HepG2 (cell line): ENCODE results near the gene TMEM74B. TPM values are rescaled to one million over a fixed set of nuclear protein-coding genes. Genes with fewer than 3 reads are reported as not detected.

ENCODE experiments used
- ARNT2 ChIP-seq: sonication (generic); formaldehyde crosslinking; IDR thresholded peaks from 2 replicates; pipeline ENCODE4 v1.8.0; 2022; ENCODE audit warnings: mild to moderate bottlenecking, low read depth, missing genetic modification reagents, moderate library complexity
- BCL6 ChIP-seq: IDR thresholded peaks from 2 replicates; pipeline ENCODE4 v1.6.1; 2016; ENCODE audit warnings: missing genetic modification reagents, missing compliant biosample characterization
- ETV6 ChIP-seq: sonication (generic); formaldehyde crosslinking; conservative IDR thresholded peaks from 2 replicates; pipeline ENCODE4 v1.4.0; 2020; ENCODE audit warnings: missing genetic modification reagents
- FOXA3 ChIP-seq: IDR thresholded peaks from 2 replicates; pipeline ENCODE4 v1.6.1; 2016; ENCODE audit warnings: missing genetic modification reagents, missing compliant biosample characterization
- FOXM1 ChIP-seq: sonication (generic); formaldehyde crosslinking; IDR thresholded peaks from 2 replicates; pipeline ENCODE4 v1.5.0; 2020; ENCODE audit warnings: missing genetic modification reagents
- HNRNPLL ChIP-seq: fragments of 200-400 bp; formaldehyde crosslinking; IDR thresholded peaks from 2 replicates; pipeline ENCODE4 v1.6.1; 2017; ENCODE audit warnings: mild to moderate bottlenecking, low read depth, low read length; ENCODE audit not compliant: poor library complexity, severe bottlenecking
- HNRNPUL1 ChIP-seq: fragments of 200-400 bp; formaldehyde crosslinking; IDR thresholded peaks from 2 replicates; pipeline ENCODE4 v1.6.1; 2017; ENCODE audit warnings: low read depth, mild to moderate bottlenecking, low read length, moderate library complexity
- JUNB ChIP-seq: sonication (generic); formaldehyde crosslinking; IDR thresholded peaks from 2 replicates; pipeline ENCODE4 v1.8.0; 2022; ENCODE audit warnings: missing genetic modification reagents, mild to moderate bottlenecking, borderline replicate concordance
- MEIS1 ChIP-seq: sonication (generic); formaldehyde crosslinking; IDR thresholded peaks from 2 replicates; pipeline ENCODE4 v1.9.0; 2021; ENCODE audit warnings: mild to moderate bottlenecking, missing genetic modification reagents, moderate library complexity, borderline replicate concordance
- NR2C2 ChIP-seq: sonication (generic); formaldehyde crosslinking; IDR thresholded peaks from 2 replicates; pipeline ENCODE4 v1.4.0; 2020; ENCODE audit warnings: missing genetic modification reagents, mild to moderate bottlenecking, moderate library complexity, borderline replicate concordance
- PCBP1 ChIP-seq: fragments of 200-400 bp; formaldehyde crosslinking; IDR thresholded peaks from 2 replicates; pipeline ENCODE4 v1.6.1; 2017; ENCODE audit warnings: mild to moderate bottlenecking, low read depth, low read length, borderline replicate concordance
- POGK ChIP-seq: sonication (generic); formaldehyde crosslinking; conservative IDR thresholded peaks from 2 replicates; pipeline ENCODE4 v1.8.0; 2022; ENCODE audit warnings: mild to moderate bottlenecking, moderate library complexity, missing genetic modification reagents
- PRMT3 ChIP-seq: sonication (generic); formaldehyde crosslinking; IDR thresholded peaks from 2 replicates; pipeline ENCODE4 v1.8.1; 2022; ENCODE audit warnings: low read depth, mild to moderate bottlenecking, moderate library complexity, missing genetic modification reagents, borderline replicate concordance
- RXRA ChIP-seq: sonication (generic); formaldehyde crosslinking; IDR thresholded peaks from 2 replicates; pipeline ENCODE4 v1.5.1; 2020; ENCODE audit warnings: missing genetic modification reagents
- SAP130 ChIP-seq: IDR thresholded peaks from 2 replicates; pipeline ENCODE4 v1.6.1; 2016; ENCODE audit warnings: low read depth
- SETDB1 ChIP-seq: sonication (generic); formaldehyde crosslinking; IDR thresholded peaks from 2 replicates; pipeline ENCODE4 v1.5.1; 2020; ENCODE audit warnings: missing genetic modification reagents, mild to moderate bottlenecking, borderline replicate concordance
- SMARCC2 ChIP-seq: fragments of 450-650 bp; IDR thresholded peaks from 2 replicates; pipeline ENCODE4 v1.6.1; 2017; ENCODE audit warnings: antibody characterized with exemption, mild to moderate bottlenecking
- TAF15 ChIP-seq: fragments of 200-400 bp; formaldehyde crosslinking; IDR thresholded peaks from one replicate; pipeline ENCODE4 v1.6.1; 2018; ENCODE audit warnings: mild to moderate bottlenecking, low read depth, low read length; ENCODE audit not compliant: poor library complexity, severe bottlenecking
- ZHX1 ChIP-seq: sonication (generic); formaldehyde crosslinking; IDR thresholded peaks from 2 replicates; pipeline ENCODE4 v1.8.1; 2022; ENCODE audit warnings: low read depth, mild to moderate bottlenecking, missing genetic modification reagents
- ZNF3 ChIP-seq: IDR thresholded peaks from 2 replicates; pipeline ENCODE4 v1.7.0; 2017; ENCODE audit warnings: inconsistent platforms
- ZNF652 ChIP-seq: IDR thresholded peaks from 2 replicates; pipeline ENCODE4 v1.6.1; 2016; ENCODE audit warnings: low read depth, borderline replicate concordance
- ZNF878 ChIP-seq: sonication (generic); formaldehyde crosslinking; IDR thresholded peaks from 2 replicates; pipeline ENCODE4 v1.8.1; 2023; ENCODE audit warnings: mild to moderate bottlenecking, missing genetic modification reagents, moderate library complexity
- ZSCAN9 ChIP-seq: IDR thresholded peaks from 2 replicates; pipeline ENCODE4 v1.6.1; 2016; ENCODE audit warnings: borderline replicate concordance
- polyA plus RNA-seq, 8 experiments: library from polyadenylated mRNA; depleted of rRNA in 3 of 8; stranded (reverse) in 7 of 8; unstranded in 1 of 8; fragments of >200 nt; fragmentation: Illumina TruSeq in 4 of 8; extraction: Trizol in 4 of 8; gene quantifications; 2 replicates each; pipeline versions ENCODE4 v1.2.1 to v1.2.3, GENCODE V29; 2011 to 2016; ENCODE audit warnings: low read depth in 4 of 8, missing spikeins in 1 of 8, mixed read lengths in 1 of 8; ENCODE audit not compliant: insufficient read depth in 1 of 8
- total RNA-seq, 5 experiments: library from RNA; depleted of rRNA; stranded (reverse); fragments of >200 nt; fragmentation: Illumina TruSeq; extraction: Trizol; gene quantifications; 2 replicates each; pipeline ENCODE4 v1.2.3, GENCODE V29; 2016; ENCODE audit warnings: low read depth in 1 of 5
- TF ChIP-seq, protein P1 (sequence below): sonication (generic); formaldehyde crosslinking; IDR thresholded peaks from 2 replicates; pipeline ENCODE4 v1.4.0; 2020; ENCODE audit warnings: missing genetic modification reagents
- TF ChIP-seq, protein P2 (sequence below): sonication (generic); formaldehyde crosslinking; IDR thresholded peaks from 2 replicates; pipeline ENCODE4 v1.5.0; 2020; ENCODE audit warnings: mild to moderate bottlenecking, missing genetic modification reagents

The TMEM74B gene
- total and polyA plus RNA-seq, 2 of the 13 experiments (the other 11 are each of a cell fraction or from before 2014, with no cell fraction given), result 4.7 to 18.4 TPM

GRCh38 chr20:1150218-1150617 is 34.6 kb downstream of the TMEM74B start (continued):
- TF ChIP-seq ZHX1 (CRISPR knock-in tag), result no peak
- no peak for TF ChIP-seq TAF15
- TF ChIP-seq SAP130 (CRISPR knock-in tag), result peak; percentile 72
- TF ChIP-seq ZNF652, result no peak
- no peak for TF ChIP-seq HNRNPUL1
- TF ChIP-seq FOXM1 (CRISPR knock-in tag), result no peak
- no peak for TF ChIP-seq POGK
- no peak for TF ChIP-seq NR2C2 (CRISPR knock-in tag)
- TF ChIP-seq HNRNPLL, result no peak
- TF ChIP-seq JUNB (CRISPR knock-in tag), result no peak
- TF ChIP-seq SETDB1 (CRISPR knock-in tag), result no peak
- no peak for TF ChIP-seq ETV6
- TF ChIP-seq PRMT3 (CRISPR knock-in tag), result no peak
- no peak for TF ChIP-seq ZNF3 (CRISPR knock-in tag)
- peak; percentile 84 for TF ChIP-seq FOXA3 (CRISPR knock-in tag)
- no peak for TF ChIP-seq RXRA (CRISPR knock-in tag)
- TF ChIP-seq SMARCC2, result no peak
- TF ChIP-seq ZSCAN9 (CRISPR knock-in tag), result no peak
- no peak for TF ChIP-seq BCL6
- TF ChIP-seq PCBP1, result no peak
- no peak for TF ChIP-seq MEIS1
- no peak for TF ChIP-seq ARNT2 (CRISPR knock-in tag)
- TF ChIP-seq, protein P1, sequence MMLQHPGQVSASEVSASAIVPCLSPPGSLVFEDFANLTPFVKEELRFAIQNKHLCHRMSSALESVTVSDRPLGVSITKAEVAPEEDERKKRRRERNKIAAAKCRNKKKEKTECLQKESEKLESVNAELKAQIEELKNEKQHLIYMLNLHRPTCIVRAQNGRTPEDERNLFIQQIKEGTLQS (CRISPR knock-in tag), result peak; percentile 61; the same call in 1 of the 2 replicates
- TF ChIP-seq, protein P2, sequence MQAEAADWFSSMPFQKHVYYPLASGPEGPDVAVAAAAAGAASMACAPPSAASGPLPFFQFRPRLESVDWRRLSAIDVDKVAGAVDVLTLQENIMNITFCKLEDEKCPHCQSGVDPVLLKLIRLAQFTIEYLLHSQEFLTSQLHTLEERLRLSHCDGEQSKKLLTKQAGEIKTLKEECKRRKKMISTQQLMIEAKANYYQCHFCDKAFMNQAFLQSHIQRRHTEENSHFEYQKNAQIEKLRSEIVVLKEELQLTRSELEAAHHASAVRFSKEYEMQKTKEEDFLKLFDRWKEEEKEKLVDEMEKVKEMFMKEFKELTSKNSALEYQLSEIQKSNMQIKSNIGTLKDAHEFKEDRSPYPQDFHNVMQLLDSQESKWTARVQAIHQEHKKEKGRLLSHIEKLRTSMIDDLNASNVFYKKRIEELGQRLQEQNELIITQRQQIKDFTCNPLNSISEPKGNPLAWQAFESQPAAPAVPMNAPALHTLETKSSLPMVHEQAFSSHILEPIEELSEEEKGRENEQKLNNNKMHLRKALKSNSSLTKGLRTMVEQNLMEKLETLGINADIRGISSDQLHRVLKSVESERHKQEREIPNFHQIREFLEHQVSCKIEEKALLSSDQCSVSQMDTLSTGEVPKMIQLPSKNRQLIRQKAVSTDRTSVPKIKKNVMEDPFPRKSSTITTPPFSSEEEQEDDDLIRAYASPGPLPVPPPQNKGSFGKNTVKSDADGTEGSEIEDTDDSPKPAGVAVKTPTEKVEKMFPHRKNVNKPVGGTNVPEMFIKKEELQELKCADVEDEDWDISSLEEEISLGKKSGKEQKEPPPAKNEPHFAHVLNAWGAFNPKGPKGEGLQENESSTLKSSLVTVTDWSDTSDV, result no peak
- no peak for TF ChIP-seq ZNF878 (CRISPR knock-in tag)
